ENCODE measurements around the gene LETM1. TPM values are rescaled to one million over a fixed set of nuclear protein-coding genes. Genes with fewer than 3 reads are reported as not detected.

The LETM1 gene
- total and polyA plus RNA-seq, 2 of the 13 experiments (the other 11 are each of a cell fraction or from before 2014, with no cell fraction given): 9.7 to 41.6 TPM

DNA sequence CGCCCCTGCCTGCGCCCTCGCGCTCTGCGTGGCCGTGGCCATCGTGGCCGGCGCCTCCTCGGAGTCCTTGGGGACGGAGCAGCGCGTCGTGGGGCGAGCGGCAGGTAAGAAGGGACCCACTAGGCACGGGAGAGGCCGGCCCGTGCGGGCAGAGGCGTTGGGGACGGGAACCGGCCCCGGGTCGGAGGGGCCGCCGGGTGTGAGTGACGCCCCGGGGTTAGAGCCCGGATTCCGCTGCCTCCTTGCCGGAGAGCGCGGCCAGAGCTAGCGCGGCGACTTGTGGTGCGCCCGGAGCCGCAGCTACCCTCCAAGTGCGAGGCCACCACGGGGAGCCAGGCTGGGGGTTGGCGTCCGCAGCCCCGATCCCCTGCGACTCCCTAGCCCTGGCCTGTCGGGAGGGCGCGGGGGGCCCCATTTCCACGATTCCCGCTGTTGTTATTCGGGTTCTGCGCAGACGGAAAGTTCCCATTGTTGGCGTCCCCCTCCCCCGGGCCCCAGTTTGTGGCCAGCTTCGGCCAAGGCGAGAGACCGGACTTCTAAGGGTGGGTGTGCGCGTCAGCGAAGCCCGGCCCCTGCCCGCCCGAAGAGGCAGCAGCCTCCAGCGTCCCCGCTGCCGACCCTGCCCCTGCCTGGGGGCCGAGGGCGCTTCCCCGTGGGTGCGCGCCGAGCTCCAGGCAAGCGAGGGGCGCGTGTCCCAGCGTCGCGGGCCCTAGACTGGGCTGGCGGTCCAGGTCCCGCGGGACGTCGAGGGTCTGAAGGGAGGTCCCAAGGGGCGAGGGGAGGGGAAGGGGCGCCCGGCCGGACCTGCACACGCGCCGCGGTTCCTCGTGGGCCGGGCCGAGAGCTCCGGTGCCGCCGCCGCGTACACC, 61.8 kb downstream of the LETM1 start:
- Histone ChIP-seq H3K36me3 (replicated peaks in 1 of 2; ENCODE audit: control insufficient read depth in 1 of 2, insufficient read depth in 2 of 2, low read length in 2 of 2) (peaks cover 2 to 7% of the 10 kb centered on the region in 2 experiments; a peak in 2 of 5 replicates), H4K20me1 (ENCODE audit: insufficient read depth, low read length) (peaks cover 8% of the 10 kb centered on the region), H3K27me3 (ENCODE audit: control insufficient read depth in 1 of 2, insufficient read depth in 2 of 2, low read length in 2 of 2) (peaks cover 7 to 22% of the 10 kb centered on the region in 2 experiments; a peak in 4 of 5 replicates), H3K4me2 (ENCODE audit: low read depth, low read length) (peak overlapping the region; percentile 74), H3K4me3 (replicated peaks in 1 of 3; ENCODE audit: insufficient read depth in 1 of 3, low read depth in 2 of 3, low read length in 3 of 3) (peak overlapping the region; percentile 94 to 98 (median 95)), H3K9ac (ENCODE audit: insufficient read depth, low read depth, low read length) (peak overlapping the region; percentile 94), H3K27ac (ENCODE audit: extremely low read length, insufficient read depth, low read length) (peak overlapping the region; percentile 92), H3K79me2 (ENCODE audit: insufficient read depth, low read length) (peaks cover 46% of the 10 kb centered on the region), H2AFZ (ENCODE audit: low read length) (no peak overlapping the region), H3K9me3 (ENCODE audit: low read length) (no peaks in the 10 kb centered on the region), H3K4me1 (ENCODE audit: insufficient read depth, low read length) (peaks cover 71% of the 10 kb centered on the region)
- intact Hi-C loops (cut with micrococcal nuclease; ENCODE audit: unreplicated experiment): loop anchor here (2.0 kb wide), 1 partner anchor 17 kb away; no protein-coding TSS in a partner anchor
- ATAC-seq (no peak), FAIRE-seq (no peak), DNase-seq (ENCODE audit: low spot score) (no peak)
- in situ Hi-C loops (cut with HindIII; ENCODE audit: extremely low pct_ligation_motif_present, low pct_unique_long_range_greater_than_20kb): no loop called here
- ChIA-PET CTCF (ENCODE audit: low intra/inter-chr PET ratio, low total read pairs) (interaction anchor here (1.3 to 3.3 kb wide), 2 partner anchors 16 to 48 kb away, joined by 3 to 11 read pairs; no protein-coding TSS in a partner anchor), POLR2A (interaction anchor here (3.1 to 28.6 kb wide), 5 partner anchors 7 to 46 kb away, joined by 23 to 1258 read pairs (median 48); no protein-coding TSS in a partner anchor)
- no CpG with 5 or more reads among the region's 101 CpGs for WGBS (ENCODE audit: low lambda C conversion rate)
- TSS peak; percentile 46 for BruUV-seq (replicated peaks)
- TF ChIP-seq ZNF724P (CRISPR knock-in tag; IDR thresholded peaks at IDR 0.05; ENCODE audit: borderline replicate concordance) (no peak), ZNF143 (CRISPR knock-in tag; IDR thresholded peaks at IDR 0.05) (no peak), ZNF550 (CRISPR knock-in tag; IDR thresholded peaks at IDR 0.05; ENCODE audit: borderline replicate concordance) (no peak), ZKSCAN5 (CRISPR knock-in tag; IDR thresholded peaks at IDR 0.05) (no peak), CBX5 (CRISPR knock-in tag; IDR thresholded peaks at IDR 0.05; ENCODE audit: borderline replicate concordance) (no peak), SP2 (CRISPR knock-in tag; IDR thresholded peaks at IDR 0.05) (no peak), HDAC1 (CRISPR knock-in tag; IDR thresholded peaks at IDR 0.05) (no peak), GABPB1 (CRISPR knock-in tag; IDR thresholded peaks at IDR 0.05) (peak; percentile 48; the same call in 1 of the 2 replicates), SAP130 (CRISPR knock-in tag; IDR thresholded peaks at IDR 0.05; ENCODE audit: low read depth) (no peak), REL (CRISPR knock-in tag; conservative IDR thresholded peaks at IDR 0.05) (no peak), FOXK2 (IDR thresholded peaks at IDR 0.05) (no peak), RXRA (CRISPR knock-in tag; IDR thresholded peaks at IDR 0.05) (no peak)
- TF ChIP-seq, protein P1, sequence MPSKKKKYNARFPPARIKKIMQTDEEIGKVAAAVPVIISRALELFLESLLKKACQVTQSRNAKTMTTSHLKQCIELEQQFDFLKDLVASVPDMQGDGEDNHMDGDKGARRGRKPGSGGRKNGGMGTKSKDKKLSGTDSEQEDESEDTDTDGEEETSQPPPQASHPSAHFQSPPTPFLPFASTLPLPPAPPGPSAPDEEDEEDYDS (CRISPR knock-in tag; IDR thresholded peaks at IDR 0.05): no peak
- TF ChIP-seq, protein P2, sequence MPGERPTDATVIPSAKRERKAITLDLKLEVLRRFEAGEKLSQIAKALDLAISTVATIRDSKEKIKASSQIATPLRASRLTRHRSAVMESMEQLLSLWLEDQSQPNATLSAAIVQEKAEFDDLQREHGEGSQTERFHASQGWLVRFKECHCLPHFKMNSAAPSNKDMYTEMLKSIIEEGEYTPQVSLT (CRISPR knock-in tag; IDR thresholded peaks at IDR 0.05; ENCODE audit: borderline replicate concordance, low read depth): no peak
- TF ChIP-seq, protein P3, sequence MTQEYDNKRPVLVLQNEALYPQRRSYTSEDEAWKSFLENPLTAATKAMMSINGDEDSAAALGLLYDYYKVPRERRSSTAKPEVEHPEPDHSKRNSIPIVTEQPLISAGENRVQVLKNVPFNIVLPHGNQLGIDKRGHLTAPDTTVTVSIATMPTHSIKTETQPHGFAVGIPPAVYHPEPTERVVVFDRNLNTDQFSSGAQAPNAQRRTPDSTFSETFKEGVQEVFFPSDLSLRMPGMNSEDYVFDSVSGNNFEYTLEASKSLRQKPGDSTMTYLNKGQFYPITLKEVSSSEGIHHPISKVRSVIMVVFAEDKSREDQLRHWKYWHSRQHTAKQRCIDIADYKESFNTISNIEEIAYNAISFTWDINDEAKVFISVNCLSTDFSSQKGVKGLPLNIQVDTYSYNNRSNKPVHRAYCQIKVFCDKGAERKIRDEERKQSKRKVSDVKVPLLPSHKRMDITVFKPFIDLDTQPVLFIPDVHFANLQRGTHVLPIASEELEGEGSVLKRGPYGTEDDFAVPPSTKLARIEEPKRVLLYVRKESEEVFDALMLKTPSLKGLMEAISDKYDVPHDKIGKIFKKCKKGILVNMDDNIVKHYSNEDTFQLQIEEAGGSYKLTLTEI (CRISPR knock-in tag; conservative IDR thresholded peaks at IDR 0.05): no peak
- TF ChIP-seq, protein P4, sequence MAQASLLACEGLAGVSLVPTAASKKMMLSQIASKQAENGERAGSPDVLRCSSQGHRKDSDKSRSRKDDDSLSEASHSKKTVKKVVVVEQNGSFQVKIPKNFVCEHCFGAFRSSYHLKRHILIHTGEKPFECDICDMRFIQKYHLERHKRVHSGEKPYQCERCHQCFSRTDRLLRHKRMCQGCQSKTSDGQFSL (CRISPR knock-in tag; IDR thresholded peaks at IDR 0.05): no peak
- TF ChIP-seq, protein P5, sequence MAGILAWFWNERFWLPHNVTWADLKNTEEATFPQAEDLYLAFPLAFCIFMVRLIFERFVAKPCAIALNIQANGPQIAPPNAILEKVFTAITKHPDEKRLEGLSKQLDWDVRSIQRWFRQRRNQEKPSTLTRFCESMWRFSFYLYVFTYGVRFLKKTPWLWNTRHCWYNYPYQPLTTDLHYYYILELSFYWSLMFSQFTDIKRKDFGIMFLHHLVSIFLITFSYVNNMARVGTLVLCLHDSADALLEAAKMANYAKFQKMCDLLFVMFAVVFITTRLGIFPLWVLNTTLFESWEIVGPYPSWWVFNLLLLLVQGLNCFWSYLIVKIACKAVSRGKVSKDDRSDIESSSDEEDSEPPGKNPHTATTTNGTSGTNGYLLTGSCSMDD (CRISPR knock-in tag; IDR thresholded peaks at IDR 0.05): no peak
- TF ChIP-seq, protein P6, sequence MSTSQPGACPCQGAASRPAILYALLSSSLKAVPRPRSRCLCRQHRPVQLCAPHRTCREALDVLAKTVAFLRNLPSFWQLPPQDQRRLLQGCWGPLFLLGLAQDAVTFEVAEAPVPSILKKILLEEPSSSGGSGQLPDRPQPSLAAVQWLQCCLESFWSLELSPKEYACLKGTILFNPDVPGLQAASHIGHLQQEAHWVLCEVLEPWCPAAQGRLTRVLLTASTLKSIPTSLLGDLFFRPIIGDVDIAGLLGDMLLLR (CRISPR knock-in tag; IDR thresholded peaks at IDR 0.05): no peak
